OCI-LY1 (cell line): ENCODE data around the gene CCDC7.

Experiments used
- CTCF ChIP-seq: fragments of 200-600 bp; sonication (generic), shearing (Covaris generic); IDR thresholded peaks from 2 replicates; pipeline ENCODE4 v1.5.1; 2017; ENCODE audit warnings: mild to moderate bottlenecking, antibody characterized with exemption, low read length, moderate library complexity, mixed read lengths
- EZH2 ChIP-seq: fragments of 200-600 bp; sonication (generic), shearing (Covaris generic); IDR thresholded peaks from 2 replicates; pipeline ENCODE4 v1.8.0; 2017; ENCODE audit warnings: borderline replicate concordance, mixed run types, mild to moderate bottlenecking, antibody characterized with exemption, low read length, moderate library complexity, mixed read lengths

DNA sequence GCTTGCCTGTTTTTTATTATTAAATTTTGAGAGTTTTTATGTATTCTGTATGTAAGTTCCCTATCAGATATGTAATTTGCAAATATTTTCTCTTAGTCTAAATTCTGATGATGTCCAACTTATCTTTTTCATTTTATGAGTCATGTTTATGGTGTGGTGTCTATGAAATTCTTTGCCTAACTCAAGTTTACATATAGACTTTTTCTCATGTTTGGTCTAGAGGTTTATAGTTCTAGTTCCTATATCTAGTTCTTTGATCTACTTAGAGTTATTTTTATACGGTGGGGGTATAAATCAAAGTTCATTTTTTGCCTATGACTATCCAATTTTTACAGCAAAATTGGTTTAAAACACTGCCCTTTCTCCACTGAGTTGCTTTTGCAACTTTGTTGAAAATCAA lies 26.3 kb upstream of the CCDC7 start:
- TF ChIP-seq CTCF (no peak), EZH2 (no peak)
